HG02943 (cell line): ENCODE data around the gene SCFD2.
"Not testable (repeated sequence)": the region's sequence is repeated elsewhere in the genome, so short reads cannot be mapped to it uniquely, and the experiment has no call there.

Experiments
- ATAC-seq: cut with Tn5 transposase; IDR thresholded peaks from one replicate; pipeline ENCODE4 v1.9.1; 2021; ENCODE audit warnings: mild to moderate bottlenecking, low read depth, moderate library complexity; ENCODE audit not compliant: unreplicated experiment

The SCFD2 gene

GRCh38 chr4:53346920-53347852, 18.7 kb downstream of the SCFD2 start:
- no peak for ATAC-seq

- not testable (repeated sequence) for ATAC-seq
Measured at GRCh38 chr4:53346392-53346791, 19.5 kb downstream of the SCFD2 start.

- ATAC-seq = not testable (repeated sequence)
Measured at GRCh38 chr4:53340145-53340544, 25.7 kb downstream of the SCFD2 start.

- ATAC-seq = not testable (repeated sequence)
Measured at GRCh38 chr4:53334916-53335315, 30.9 kb downstream of the SCFD2 start.

DNA sequence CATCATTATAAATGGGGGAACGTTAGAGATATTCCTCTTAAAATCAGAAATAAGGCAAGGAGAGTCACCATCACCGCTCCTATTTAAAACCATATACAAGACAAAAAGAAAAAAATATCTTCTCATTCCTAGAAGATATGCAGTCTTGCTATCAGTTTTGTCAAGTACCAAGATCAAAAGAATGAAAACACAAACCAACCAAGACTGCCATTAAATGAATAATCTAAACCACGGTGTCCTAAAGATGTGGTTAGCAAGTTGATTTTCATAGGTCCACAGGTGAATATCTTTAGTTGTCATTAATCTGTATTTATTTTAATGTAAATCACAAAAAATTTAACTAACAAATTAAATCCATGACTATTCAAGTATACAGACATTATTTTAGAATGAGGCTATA, 39.3 kb downstream of the SCFD2 start:
- ATAC-seq = no peak

DNA sequence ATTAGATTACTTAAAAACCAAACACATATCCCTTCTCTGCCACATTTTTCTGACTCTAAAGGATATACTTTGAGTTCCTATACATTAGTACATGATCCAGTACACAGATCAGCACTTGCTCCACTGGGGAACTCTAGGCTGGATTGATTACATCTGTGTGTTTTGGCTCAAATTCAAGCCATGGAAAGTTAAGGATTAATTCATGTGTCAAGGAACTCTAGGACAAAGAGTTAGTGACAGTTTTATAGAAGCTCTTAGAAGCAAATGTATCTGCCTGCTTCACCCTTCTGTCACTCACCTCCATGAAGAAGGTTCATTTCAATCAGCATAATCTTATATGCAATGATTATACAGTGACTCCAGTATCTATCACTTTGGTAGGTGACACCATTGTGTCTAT, 43.2 kb downstream of the SCFD2 start:
- no peak for ATAC-seq

DNA sequence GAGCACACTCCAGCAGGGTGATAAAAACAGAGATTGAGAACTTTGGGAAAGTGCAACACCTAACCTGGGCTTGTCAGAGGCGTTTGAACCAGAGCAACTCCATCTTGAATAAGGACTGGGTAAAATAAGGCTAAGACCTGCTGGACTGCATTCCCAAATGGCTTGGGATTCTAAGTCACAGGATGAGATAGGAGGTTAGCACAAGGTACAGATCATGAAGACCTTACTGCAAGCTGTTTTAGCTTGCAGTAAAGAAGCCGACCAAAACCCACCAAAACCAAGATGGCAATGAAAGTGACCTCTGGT, 43.9 kb downstream of the SCFD2 start:
- ATAC-seq = no peak

DNA sequence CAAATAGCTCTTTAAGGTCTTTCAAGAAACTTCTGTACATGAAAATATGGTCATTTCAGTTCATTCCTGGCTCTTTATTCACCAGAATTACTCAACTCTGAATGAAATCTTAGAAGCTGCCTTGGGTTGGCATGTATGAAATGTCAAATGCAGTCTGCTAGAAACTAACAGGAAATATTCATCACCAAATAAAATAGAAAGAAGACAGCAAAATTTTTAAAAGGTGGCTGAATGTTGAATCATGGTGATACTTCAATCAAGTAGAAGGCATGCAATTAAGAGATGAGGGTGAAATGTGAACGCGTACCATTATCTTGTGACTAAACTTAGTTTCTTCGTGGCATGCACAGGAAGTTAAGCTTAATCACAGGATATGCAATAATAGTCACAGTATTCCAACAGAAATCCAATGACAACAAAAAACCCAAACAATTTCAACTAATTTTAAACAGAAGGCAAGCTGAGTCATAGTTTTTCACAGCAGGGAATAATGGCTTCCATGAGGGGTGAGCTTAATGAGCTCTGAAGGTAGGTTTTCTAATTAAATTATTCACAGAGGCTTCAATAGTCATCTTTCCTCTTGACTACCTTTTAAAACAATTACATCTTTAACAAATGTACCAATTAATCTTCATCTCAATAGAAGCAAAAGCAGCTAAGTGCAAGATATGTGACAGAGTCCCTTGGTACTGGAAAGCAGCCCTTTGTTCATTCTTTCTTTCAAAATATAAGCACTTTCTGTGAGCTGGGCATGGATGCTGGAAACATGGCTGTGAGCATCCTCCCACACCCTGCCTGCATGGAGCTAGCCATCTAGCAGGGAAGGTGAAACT, 44.5 kb downstream of the SCFD2 start:
- ATAC-seq = no peak

- ATAC-seq = no peak
Measured at GRCh38 chr4:53315300-53315699, 50.6 kb downstream of the SCFD2 start.

GRCh38 chr4:53314252-53314651, 51.6 kb downstream of the SCFD2 start:
- no peak for ATAC-seq

- no peak for ATAC-seq
Measured at GRCh38 chr4:53313510-53313909, 52.4 kb downstream of the SCFD2 start.

- ATAC-seq = no peak
Measured at GRCh38 chr4:53309321-53310040, 56.4 kb downstream of the SCFD2 start.

DNA sequence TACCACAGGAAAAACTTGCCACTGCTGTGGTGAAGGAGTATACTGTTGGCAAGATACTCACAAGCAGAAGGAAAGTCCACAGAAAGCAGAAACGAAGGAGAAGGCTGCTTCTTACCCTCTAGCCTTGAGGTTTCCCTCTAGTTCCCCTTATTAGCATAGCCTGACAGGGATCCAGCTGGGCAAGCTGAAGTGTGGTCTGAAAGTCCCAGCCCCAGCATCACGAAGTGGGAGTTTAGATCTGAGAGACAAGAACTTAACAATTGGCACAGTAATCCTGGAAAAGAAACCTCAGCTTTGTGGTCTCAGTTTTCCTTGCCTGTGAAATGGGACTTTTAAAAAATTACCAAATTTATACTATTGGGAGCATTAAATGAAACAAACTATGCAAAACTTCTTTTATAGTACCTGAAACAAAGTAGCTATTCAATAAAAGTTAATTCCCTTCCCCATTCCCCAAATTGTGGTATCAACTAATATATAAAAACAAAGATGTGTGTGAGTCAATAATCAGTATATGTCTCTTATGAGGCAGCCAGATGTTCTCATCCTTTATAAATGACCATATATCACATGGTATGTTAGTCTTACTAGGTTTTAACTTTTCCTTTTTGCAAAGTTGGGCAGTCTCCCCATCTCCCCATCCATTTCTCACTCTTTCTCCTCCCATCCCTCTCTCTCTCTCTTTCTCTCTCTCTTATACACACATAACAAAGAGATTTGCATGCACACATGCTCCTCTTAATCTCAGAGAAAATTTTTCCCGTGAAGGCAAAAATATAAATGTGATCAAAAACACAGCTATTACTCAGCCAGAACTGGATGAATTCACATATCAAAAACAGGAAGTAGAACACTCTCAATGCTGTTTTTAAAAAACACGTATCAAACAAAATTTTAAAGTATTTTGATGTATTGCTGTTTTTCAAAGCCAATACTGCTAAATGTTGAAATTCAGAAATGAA, 57.8 kb downstream of the SCFD2 start:
- ATAC-seq = no peak

GRCh38 chr4:53307210-53307609, 58.7 kb downstream of the SCFD2 start:
- ATAC-seq = no peak

DNA sequence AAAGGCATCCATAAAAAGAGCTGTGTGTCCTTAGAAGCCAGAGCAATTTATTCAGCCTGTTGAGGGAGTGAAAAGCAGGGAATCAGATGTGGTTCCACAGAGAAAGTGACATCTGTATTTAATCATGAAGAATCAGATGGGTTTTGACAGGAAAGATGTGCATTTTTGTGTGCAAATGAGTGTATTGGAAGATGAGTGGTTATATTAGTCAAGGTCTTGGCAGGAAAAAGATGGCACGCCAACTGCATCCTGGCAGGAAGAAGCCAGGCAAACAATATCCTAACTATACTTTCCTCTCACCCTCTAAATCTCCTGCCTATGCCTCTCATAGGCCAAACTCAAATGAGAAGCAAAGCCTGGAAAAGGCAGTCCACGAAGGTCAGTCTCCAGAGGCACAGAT, 59.1 kb downstream of the SCFD2 start:
- no peak for ATAC-seq

DNA sequence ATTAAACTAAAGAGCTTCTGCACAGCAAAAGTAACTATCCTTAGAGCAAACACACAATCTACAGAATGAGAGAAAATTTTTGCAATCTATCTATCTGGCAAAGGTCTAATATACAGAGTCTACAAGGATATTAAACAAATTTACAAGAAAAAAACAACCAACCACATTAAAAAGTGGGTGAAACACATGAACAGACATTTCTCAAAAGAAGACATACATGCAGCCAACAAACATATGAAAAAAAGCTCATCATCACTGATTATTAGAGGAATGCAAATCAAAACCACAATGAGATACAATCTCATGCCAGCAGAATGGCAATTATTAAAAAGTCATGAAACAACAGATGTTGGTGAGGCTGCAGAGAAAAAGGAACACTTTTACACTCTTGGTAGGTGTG, 73.7 kb downstream of the SCFD2 start:
- not testable (repeated sequence) for ATAC-seq

DNA sequence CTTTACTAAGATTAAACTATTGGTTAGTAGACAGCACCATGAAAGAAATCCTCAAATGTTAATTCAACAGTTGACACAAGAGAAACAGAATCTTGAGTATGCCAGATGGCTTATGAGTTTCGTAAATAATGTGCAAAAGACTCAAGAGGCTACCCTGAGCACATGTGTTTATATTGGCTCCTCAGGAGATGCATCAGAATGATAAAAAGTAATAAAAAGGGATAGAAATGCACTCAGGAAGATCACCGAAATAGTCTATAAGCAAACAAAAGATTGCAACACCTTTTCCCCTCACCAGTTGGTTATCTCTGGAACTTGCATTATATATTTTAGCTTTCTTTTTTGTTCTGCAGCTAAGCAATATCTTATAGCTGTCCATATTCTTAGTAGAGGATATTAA, 84.4 kb downstream of the SCFD2 start:
- no peak for ATAC-seq

DNA sequence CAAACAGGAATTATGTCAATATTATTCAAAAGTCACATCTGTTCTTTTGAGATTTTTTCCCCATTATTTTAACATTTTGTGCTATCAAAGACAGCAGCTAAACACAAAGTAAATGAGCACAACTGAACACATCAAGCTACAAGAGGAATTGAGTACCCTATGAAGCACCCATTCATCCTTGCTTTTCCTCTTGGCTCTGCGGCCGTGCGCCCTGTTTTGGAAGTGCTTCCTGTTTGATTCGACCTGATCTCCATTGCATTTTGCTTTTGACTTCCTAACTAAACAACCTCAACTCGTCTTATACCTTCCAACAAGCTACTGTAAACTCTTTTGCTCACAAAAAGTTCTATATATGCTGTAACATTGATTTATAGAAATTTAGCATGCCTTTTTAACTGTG, 85.0 kb downstream of the SCFD2 start:
- ATAC-seq = no peak

DNA sequence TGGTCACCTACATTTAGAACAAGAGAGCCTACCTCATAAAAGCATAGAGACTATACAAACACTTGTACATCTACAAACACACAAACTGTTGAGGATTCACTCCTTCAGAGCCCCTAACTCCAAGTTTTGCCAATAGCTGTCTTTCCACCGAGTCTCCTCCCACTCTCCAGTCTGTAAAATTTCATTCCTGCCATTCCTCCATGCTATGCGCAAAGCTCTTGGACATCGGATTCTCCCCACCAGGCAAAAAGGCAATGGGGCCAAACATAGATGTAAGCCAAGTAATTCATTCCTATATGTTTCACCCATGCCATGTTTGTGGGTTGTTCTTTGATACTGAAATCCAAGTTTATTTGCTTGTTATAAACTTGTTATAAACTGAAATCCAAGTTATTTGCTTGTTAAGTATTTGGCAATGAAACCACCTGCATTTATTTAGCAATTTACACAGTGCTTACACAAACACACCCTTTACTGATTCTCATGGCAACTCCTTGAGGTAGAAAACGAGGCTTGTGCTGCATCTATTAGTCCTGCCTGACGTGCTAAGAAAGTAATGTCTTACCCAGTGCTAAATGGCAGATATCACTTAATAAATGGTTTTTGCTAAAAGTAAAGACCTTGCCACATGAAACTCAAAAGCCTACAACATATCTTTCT, 91.1 kb downstream of the SCFD2 start:
- ATAC-seq = no peak
